GM18505 (cell line): ENCODE results near the gene MAPK8.

Experiments
- ATAC-seq: cut with Tn5 transposase; IDR thresholded peaks from one replicate; pipeline ENCODE4 v1.9.1; 2021; ENCODE audit not compliant: unreplicated experiment
- POLR2A ChIP-seq: IDR thresholded peaks from 4 replicates; pipeline ENCODE4 v1.6.1; 2011; ENCODE audit warnings: borderline replicate concordance; ENCODE audit not compliant: insufficient read depth, insufficient read length; ENCODE audit errors: extremely low read depth

Gene MAPK8

DNA sequence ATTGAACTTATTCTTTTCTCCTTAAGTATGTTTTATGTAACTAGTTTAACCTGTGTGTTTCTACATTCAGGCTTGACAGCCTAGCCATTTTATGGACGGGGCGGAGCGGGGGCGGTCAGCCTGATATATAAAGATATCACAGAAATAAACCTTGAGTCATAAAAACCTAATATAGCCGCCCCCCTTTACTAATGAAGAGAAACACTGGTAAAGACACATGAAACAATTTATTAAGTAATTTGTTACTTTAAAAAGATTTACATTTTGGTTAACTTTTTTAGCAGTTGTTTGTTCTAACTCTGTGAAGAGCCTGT, 84.0 kb downstream of the MAPK8 start:
- no peak for TF ChIP-seq POLR2A
- ATAC-seq, result no peak

DNA sequence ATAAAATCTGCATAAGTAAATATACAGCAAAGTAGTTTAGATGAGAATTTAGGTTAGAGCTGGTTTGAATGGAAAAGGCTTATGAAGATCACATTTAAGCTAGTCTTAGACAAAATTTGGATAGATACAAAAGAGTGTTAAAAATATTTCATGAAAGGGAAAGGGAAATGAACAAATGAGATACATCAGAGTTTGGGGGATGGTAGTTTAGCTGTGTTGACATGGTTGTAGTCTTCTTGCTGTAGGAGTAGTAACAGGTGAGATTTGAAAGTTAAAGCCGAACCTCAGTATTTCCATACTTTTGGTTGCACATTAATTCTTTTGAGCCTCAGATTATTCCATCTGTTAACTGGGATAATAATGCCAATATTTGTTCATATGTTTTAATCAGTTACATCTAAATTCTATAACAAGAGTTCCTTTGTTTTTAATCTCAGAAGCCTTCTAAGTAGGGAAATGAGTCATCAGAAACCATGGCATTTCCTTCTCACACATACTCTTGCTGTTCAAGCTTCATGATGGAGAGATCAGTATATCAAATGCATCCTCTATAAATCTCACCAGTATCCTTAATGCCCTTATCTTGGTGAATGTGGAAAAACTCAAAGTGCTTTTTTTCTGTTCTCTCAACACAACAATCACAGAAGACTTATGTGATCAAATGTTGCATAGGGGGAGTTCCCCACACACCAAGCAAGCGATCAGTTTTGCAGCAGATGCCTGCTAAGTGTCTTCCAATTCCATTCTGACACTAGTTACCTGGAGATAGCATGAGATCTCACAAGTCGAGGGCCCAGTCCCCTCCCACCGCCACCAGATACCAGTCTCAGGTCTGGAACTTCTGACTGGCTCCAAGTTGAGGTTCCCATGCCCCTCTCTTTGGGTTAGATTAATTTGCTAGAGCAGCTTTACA, 84.7 kb downstream of the MAPK8 start:
- no peak for ATAC-seq
- TF ChIP-seq POLR2A, result no peak

DNA sequence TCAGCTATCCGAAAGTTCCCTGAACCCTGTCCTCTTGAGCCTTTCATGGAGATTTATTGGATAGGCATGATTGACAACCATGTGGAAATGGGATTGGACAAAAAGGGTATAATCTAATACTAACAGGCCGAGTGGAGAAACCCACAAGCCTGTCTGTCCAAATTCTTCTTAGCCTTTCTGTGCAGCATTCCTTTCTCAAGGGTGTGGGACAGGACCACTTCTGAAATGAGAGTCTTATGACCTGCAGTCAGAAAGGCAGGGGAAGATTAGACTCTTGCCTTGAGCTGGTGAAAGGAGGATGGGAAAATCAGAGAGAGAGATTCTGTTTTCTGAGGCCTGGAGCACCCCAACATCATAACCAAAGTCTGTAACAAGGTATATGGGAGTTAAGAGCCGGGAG, 85.5 kb downstream of the MAPK8 start:
- ATAC-seq, result no peak
- no peak for TF ChIP-seq POLR2A

DNA sequence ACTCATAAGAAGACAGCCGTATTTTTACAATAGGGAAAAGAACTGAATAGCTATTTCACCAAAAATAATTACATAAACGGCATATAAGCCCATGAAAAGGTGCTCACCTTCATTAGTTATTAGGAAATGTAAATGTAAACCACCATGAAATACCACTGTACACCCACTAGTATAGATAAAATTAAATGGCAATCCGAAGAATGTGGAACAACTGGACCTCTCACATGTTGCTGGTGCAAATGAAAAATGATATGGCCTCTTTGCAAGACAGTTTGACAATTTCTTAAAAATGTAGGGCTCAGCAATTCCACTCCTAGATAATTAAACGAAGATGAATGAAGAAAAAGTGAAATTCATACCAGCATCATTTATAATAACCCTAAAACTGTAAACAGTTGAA, 91.8 kb downstream of the MAPK8 start:
- no peak for ATAC-seq
- no peak for TF ChIP-seq POLR2A

DNA sequence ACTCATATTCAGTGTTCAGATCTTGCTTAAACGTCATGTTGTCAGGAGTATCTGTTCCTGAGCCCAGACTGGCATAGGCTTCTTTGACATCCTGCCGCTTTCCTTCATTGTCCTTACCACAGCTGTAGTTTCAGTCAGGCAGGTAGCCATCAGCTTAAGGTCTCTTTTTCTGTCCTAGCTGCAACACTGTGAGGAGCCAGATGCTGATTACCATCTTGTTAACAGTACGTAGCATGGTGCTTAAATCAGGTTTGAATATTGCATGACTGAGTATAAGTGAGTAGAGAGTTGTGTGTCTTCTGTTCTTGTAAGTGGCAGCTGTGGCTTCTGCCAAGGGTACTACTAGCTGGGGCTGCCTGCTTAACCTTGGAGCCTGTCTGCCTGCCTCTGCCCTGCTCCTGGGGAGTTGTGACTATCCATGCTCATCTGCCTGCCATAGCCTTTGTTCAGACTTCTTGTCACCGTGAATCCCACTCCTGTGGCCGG, 92.6 kb downstream of the MAPK8 start:
- no peak for ATAC-seq
- no peak for TF ChIP-seq POLR2A

DNA sequence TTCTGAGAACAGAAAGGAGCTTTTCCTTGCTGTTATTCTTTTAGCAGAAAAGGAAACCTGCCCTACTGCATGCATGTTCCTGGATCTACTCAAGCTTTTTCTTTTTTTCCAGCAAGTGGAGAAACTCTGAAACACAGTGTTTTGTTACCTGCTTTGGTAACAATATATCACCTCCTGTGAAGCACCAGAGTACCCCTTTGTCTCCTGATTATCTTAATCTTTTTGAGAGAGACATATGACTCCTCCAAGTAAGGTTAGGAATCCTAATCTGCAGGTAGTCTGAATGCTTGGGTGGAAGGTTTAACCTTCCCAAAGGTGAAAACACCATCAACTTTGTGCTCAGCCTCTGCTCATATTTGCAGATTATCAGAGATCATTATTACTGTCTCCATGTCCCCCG, 93.1 kb downstream of the MAPK8 start:
- TF ChIP-seq POLR2A, result no peak
- ATAC-seq, result no peak

DNA sequence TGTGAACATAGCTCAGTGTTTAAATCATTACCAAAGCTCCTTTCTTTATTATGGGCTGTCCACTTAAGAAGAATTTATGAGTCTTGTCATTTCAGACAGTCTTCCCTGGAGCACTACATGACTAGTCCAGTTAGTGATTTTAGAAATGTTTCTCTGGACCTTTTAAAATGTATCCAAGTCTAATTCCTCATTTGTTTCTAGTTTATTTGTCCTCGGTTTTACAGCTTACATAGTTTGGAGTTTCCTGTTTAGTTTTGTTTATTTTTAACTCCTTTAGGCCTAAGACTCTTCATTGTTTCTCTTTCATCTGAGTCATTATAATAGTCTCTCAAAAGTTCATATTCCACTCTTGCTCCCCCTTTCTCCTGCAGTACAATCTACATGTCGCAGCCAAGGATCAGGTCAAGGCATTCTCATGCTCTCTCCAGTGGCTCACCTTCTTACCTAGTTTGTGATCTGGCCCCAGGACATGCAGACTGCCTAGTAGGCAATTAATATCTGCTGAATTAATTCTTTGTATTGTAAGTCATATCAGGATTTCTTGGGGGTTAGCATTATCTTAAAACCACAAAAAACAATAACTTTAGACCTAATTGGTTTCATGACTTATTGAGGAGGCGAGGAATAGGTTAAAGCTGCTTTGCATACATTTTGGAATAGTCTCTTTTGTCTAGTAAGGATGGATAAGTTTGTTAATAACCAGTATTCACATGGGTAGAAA, 93.8 kb downstream of the MAPK8 start:
- no peak for ATAC-seq

DNA sequence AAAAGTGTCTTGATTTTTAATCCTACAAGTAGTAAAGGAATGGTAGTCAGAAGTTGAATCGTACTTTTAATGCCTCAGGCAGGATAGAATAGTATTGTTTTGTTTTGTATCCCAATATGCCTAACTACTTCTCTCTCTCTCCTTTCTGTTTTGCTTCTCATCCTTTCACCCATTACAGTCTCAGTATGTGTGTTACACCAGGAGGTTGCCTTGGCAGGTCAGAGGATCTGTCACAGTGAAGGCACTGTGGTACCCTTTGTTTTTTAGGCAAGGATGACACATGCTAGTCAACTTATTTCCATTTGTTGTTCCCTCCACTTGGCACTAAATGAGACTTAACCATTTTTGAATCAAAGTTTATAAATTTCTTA, 94.4 kb downstream of the MAPK8 start:
- TF ChIP-seq POLR2A, result no peak
- ATAC-seq, result no peak

More for the DNA sequence above, 93.8 kb downstream of the MAPK8 start:
- no peak for TF ChIP-seq POLR2A

DNA sequence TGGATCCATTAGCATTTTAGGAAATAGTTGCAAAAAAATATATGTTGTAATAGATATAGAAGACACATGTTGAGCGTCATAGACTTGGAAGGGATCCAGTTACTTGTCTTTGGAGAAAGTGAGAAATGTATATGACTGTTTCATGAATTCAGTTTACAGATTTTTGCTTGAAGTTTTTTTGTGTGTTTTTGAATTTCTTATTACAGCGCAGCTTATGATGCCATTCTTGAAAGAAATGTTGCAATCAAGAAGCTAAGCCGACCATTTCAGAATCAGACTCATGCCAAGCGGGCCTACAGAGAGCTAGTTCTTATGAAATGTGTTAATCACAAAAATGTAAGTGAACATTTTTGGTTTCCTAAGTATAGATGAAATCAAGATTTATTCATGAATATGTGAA, 98.2 kb downstream of the MAPK8 start:
- no peak for ATAC-seq
- no peak for TF ChIP-seq POLR2A

DNA sequence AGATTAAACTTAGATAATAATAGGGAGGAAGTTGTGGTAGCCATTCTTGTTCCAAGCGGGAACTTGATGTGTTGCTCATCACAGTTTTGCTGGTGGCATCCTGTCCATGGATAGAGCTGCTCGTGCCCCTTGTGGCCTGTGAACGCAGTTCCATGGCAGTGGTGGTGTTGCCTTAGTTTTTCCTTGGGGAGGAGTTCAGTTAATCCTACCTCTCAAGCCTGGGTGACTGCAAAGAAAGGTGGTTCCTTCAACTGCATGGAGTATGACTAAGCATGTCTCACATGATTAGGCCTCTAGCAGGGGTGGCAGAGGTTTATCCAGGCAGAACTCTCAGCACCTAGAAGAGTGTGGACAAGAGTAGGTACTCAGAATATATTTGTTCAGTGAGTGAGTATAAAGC, 99.7 kb downstream of the MAPK8 start:
- no peak for ATAC-seq
- TF ChIP-seq POLR2A, result no peak

DNA sequence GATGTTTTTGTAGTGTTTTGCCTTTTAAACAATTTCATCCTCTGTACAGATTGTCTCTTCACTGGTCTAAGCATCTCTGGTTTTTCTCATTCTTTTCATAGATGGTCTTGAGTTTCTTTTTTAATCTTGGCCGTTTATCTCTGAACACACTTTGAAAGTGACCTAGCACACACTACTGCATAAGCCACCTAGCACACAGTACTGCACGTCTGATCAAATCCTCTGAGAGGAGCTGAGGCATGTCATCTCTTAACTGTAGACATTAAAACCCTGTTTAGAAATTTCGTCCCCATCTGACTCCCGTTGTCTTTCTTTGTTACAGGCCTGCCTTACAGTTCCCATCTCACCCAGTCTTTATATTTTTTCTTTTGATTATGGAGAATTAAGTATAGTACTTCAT, 100.2 kb downstream of the MAPK8 start:
- no peak for TF ChIP-seq POLR2A
- ATAC-seq, result no peak

DNA sequence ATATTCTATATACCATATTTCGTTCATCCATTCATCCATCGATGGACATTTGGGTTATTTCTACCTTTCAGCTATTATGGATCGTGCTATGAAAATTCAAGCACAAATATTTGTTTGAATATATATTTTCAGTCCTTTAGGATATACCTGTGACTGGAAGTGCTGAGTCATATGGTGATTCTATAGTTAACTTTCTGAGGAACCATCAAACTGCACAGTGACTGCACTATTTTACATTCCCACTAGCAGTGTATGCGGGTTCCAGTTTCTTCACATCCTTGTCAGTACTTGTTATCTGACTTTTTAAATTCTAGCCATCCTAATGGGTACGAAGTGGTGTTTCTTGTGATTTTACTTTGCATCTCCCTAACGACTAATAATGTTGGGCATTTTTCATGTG, 104.0 kb downstream of the MAPK8 start:
- no peak for ATAC-seq
- no peak for TF ChIP-seq POLR2A

DNA sequence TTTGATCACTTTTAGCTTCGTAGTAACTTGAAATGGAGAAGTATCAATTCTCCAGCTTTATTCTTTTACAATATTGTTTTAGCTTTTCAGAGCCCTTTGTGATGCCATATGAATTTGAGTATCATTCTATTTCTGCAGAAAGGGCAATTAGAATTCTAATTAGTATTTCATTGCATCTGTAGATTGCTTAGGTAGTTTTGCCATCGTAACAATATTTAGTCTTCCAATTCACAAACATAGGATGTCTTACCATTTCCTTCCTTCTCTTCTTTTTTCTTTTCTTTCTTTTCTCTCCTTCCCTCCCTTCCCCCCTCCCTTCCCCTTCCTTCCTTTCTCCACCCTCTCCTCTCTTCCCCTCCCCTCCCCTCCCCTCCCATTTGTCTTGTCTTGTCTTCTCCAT, 105.0 kb downstream of the MAPK8 start:
- TF ChIP-seq POLR2A, result no peak
- no peak for ATAC-seq

DNA sequence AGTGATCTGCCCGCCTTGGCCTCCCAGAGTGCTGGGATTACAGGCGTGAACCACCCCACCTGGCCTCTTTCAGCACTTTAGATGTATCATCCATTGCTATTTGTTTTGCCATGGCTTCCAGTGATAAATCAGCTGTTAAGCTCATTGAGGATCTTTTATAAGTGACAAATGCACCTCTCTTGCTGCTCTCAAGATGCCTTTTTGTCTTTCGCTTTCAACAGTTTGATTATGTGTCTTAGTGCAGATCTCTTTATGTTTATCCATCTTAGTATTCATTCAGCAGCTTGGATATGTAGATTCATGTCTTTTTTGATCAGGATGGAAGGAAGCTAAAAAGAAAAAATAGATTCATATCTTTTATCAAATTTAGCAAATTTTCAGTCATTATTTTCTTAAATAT, 105.6 kb downstream of the MAPK8 start:
- TF ChIP-seq POLR2A, result no peak
- ATAC-seq, result no peak
